Kidney glomerular epithelial cell (primary cell): Measurements from ENCODE around the gene MEGF10.
"Not testable (repeated sequence)": the region's sequence is repeated elsewhere in the genome, so short reads cannot be mapped to it uniquely, and the experiment has no call there.

Source experiments
- DNase-seq: peaks from one replicate; lab custom pipeline; 2025; lab: John Stamatoyannopoulos, UW

The MEGF10 gene

DNA sequence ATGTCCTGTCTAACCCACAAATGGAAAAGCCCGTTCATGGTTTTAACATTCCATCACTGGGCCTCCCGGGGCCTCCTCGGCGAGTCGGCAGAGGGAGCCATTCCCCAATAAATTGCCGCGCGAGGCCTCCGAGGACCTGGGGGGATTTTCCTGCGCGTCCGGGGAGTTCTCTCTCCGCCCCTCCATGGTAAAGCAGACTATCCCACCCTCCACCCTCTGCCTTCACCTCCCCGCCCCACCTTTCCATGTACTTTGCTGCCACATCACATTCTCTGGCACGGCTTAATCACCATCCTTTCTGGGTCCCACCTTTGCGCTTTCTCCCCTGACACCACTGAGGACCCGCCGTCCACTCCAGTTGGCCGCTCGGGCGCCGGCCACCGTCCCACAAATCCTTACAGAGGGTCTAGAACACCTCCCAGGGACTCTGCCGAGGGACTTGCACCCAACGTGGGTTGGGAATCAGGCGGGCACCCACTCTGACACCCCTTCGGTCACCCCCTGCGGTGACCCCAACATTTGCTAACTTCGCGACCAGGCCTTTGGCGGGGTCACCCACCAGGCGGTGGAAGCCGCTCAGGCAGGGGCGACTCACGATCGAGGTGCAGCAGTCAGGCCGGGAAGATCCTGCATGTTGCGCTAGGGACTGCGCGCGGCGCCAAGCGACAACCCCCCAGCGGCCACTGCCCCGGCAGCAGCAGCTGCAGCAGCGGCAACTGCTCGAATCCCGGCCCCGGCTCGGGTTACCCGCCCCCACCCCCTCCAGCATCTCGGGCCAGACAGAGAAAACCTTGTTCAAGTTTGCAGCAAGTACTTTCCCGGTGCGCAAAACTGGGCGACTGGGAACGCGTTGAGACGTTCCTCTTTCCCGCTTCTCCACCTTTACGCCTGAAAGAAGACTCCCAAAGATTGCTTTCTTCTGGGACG is at the start of gene MEGF10:
TSS of gene MEGF10 (plus strand) at position 778 of the 927 bp plus-strand sequence. CDS start 40,513 bp downstream, outside the sequence.
- no peak for DNase-seq

DNA sequence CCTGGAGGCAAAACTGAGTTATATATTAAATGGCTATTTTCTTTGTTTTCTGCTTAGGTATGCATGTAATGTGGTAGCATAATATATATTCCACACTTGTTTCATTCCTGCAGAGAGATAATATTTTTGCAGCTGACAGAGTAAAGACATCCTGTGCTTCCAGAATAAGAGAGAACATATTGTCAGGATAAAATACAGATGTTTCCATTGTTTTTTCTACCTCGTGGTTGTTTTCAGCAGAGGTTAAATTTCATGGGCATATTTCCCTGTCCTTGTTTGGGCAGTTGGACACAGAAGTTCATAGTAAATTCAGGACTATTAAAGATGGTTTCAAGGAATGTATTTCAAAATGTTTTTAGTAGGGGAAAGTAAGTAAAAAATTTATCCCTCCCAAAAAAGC is 47.6 kb upstream of the MEGF10 start:
- no peak for DNase-seq

DNA sequence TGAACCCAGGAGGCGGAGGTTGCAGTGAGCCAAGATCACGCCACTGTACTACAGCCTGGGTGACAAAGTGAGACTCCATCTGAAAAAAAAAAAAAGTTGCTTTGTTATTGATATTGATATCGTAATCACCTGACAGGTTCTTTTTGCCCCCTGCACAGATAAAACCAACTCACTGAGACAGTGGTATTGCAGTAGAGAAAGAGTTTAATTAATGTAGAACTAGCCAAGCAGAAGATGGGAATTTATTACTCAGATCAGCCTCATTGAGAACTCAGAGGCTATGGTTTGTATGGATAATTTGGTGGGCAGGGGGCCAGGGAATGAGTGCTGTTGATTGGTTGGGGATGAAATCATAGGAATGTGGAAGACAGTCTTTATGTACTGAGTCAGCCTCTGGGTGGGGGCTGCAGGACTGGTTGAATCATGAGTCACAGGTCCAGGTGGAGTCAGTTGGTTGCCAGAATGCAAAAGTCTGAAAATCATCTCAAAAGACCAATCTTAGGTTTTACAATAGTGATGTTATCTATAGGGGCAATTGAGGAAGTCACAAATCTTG is 35.8 kb upstream of the MEGF10 start:
- DNase-seq = no peak

DNA sequence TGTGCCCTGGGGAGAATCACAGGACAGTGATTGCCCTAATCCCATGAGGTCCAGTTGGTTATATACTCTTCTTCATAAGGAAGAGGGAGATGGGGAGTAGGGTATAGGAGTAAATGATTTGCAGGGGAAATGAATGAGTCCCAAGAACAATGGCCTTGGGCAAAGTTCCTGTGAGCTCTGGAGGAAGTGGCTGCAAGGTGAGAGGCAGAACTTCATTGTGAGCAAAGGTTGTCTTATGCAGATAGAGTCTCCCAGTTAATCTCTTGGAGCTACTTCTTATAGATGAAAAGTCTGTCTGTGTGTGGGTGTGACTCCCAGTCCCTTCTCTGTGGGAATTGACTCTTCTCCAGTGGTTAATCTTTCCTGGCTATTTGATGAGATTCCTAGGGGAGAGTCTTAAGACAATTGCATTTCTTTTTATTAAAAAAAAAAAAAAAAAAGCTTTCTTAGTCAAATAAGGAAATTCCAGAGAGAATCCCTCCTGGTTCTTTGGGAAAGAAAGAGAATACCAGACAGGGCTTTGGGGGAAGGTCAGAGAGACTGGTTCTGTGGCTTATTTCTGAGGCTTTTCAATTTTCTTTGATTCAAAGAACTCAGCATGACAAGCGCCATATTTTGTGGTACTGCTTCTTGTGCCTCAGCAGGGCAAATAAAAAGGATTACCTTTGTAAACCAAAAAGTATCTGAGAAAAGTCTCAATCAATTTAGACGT is 33.6 kb upstream of the MEGF10 start:
- DNase-seq = no peak

DNA sequence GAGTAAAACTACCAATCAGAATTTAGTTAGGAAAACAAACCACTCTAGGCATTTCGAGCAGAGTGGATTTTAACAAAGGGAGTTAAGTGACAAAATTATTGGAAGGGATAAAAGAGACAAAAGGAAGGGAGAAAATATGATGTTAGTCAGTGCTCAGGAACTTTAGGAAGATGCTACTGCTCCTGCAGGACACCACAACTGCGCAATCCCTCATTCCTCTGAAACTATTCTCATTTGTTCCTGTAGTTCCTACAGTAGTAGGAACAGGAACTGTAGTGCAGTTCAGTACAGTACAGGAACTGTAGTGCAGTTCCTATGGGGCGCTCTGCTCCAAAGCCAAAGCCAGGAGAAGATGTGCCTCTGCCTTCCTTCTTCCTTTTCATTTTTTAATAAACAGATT is 29.9 kb upstream of the MEGF10 start:
- DNase-seq = no peak

DNA sequence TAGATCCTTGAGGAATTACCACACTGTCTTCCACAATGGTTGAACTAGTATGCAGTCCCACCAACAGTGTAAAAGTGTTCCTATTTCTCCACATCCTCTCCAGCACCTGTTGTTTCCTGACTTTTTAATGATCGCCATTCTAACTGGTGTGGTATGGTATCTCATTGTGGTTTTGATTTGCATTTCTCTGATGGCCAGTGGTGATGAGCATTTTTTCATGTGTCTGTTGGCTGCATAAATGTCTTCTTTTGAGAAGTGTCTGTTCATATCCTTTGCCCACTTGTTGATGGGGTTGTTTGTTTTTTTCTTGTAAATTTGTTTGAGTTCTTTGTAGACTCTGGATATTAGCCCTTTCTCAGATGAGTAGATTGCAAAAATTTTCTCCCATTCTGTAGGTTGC is 25.1 kb upstream of the MEGF10 start:
- DNase-seq = not testable (repeated sequence)

DNA sequence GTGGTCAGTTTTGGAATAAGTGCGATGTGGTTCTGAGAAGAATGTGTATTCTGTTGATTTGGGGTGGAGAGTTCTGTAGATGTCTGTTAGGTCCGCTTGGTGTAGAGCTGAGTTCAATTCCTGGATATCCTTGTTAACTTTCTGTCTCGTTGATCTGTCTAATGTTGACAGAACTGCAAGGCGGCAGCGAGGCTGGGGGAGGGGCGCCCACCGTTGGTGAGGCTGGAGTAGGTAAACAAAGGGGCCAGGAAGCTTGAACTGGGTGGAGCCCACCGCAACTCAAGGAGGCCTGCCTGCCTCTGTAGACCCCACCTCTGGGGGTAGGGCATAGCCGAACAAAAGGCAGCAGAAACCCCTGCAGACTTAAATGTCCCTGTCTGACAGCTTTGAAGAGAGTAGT is 22.3 kb upstream of the MEGF10 start:
- not testable (repeated sequence) for DNase-seq

DNA sequence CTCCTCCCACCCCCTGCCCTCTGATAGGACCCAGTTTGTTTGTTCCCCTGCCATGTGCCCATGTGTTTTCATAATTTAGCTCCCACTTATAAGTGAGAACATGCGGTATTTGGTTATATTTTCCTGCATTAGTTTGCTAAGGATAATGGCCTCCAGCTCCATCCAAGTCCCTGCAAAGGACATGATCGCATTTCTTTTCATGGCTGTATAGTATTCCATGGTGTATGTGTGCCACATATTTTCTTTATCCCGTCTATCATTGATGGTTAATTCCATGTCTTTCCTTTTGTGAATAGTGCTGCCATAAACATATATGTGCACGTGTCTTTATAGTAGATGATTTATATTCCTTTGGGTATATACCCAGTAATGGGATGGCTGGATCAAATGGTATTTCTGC is 19.9 kb upstream of the MEGF10 start:
- not testable (repeated sequence) for DNase-seq

DNA sequence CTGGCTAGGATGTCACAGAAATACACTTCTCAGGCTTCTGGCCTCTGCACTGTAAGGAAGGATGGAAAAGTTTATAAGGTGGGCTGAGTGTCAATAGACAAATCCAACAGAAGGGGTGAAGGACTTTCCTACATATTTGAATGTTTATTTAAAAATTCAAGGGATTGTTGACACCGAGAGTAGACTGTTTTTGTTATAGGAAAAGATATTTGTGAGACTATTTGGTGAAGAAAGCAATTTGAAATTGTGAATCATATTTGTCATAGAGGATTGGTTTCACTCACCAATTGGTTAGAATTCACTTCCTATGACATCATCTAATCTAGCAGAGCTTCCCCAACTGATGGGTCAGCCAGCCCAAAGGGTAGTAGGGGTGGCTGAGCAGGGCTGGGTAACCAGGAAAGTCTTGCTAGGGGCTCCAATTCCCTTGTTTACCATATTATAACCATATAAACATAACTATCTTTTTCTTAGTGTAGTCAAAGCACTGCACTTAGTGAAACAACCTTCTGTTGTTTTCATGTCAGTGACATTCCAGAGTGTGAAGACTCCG is 14.9 kb upstream of the MEGF10 start:
- DNase-seq = no peak

DNA sequence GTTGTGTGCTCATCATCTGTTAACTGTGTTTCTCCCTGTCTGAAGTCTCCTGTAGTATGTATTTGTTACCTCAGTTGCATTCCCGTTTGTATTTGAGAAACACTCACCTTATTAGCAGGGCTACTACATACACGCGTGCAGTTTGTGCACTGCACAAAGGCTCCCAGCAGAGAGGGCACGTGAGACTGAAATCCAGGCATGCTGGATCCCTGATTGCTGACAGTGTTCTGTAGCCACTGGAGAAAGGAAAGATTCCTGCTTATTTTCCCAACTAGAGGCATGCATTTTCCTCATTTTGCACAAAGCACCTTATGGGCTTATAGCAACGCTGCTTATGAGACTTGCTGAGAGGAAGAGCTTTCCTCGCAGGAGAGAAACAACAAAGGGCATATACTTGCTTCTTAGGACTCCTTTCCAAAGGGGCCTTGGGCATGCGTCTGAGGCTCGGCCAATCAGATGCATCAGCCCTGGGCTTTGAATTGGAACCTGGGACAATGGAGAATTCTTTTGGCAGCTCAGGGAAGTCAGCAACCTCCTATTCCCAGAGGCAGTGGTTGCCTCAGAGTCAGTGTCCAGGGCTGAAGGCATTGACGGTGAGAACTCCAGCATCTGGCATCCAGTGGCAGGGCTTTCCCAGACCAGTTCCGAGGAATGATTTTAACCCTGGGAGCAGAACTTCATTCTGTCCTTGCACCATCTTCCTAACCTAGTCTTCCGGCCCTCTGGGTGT is 9.9 kb upstream of the MEGF10 start:
- no peak for DNase-seq

DNA sequence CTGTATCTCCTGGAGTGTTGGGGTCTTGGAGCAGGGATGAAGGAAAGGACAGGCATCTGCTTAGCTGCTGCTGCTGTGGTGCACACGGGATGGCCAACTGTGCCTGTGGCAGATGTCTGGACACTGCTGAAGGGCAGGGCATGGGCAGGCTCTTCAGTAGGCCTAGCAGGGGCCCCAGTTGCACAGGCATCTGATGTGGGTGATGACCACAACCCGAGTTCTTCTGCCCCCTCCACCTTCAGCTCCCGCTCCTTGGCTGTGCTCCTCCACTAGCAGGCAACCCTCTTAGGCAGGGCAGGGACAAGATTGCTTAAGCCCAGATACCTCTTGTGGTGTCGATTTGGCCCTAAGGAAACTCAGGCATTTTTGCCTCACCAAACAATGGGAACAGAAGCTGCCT is 9.0 kb upstream of the MEGF10 start:
- DNase-seq = no peak

DNA sequence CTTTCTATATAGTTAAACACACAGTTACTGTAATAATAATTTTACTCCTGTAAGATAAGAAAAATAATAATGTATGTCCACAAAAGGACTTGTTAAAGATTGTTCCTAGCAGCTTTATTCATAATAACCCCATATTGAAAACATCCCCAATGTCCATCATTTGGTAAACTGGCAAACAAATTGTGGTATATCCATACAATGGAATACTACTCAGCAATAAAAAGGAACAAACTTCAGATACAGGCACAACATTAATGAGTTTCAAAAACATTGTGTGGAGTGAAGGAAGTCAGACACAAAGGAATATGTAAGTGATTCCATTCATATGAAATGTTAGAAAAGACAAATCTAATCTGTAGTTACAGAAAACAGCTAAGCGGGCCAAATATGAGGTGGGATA is 1.9 kb upstream of the MEGF10 start:
- DNase-seq = no peak

DNA sequence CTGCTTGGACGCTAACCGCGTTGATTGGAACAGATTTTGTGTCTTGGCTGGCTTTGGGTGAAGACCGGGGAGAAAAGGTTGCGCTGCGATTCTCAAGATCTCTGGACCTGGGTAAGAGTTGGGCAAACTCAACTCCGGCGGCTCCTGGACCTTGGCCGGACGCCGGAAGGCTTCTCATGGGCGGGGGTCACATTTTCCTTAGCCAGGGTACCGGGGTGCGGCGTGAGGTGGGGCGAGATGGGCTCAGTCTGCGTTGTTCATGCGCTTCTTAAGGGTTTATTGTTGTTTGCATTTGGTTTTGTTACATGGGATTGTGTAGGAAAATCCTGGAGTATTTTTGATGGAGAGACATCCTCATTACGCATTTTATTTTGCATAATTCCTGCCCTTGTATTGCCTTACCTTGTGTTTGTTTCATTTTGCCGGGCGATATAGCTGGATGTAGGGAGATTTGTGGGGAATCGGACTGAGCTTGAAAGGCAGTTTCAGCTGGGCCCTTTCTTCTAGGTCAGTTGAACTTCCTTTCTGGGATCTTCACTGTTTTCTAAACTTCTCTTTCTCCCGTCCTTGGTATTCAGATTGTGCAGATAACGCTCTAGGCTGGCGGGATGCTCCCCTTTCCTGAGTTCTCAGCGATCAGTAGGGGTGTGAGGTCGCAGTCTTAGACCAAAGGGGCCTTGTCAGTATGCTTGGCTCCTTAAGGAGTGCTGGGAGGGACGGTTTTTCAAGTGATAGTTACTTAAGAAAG is 524 bp downstream of the MEGF10 start:
- DNase-seq = no peak

DNA sequence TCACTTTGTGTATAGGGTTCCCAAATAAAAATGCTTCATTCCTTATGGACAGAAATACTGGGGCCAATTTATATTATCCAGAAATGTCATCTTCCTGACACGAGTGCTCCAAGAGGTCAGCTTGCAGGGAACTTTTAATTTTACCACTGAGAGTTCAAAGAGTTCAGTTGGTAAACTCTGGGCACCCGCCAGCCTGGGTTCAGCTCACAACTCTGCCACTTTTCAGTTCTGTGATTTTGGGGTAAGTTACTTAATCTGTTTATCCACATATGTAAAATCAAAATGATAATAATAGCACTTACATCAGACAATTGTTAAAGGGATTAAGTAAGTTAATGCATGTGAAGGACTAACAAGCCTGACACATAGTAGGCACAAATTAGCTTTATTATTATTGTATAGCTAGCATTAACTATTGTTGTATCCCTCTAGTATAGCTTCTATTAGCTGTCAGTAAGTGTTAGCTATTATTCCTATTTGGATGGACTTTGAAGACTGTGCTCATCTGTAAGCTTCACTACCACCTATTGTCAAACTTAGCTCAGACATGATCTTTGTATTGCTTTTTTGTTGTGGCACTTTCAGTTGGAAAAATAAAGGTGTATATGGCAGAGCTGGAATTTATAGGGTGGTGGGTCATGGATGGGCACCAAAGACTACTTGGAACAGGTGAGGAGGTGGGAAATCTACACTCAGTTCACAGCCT is 1.6 kb downstream of the MEGF10 start:
- no peak for DNase-seq

DNA sequence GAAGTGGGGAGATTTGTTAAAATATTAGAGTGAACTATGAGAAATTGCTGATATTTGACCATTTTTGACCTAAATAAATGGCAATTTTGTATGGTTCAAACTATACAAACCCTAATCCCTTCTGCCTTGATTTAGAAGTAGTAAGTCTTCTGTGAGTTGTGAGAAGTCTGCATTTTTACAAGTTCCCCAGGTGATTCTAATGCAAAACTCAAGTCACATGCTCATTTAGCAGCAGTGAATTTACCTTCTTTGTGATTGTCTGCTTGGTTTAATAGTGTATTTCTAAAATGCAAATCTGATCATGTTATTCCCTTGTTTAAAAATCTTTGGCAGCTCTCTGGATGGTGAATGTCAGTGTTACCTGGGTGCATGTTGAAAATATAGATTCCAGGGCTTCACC is 2.8 kb downstream of the MEGF10 start:
- DNase-seq = no peak

DNA sequence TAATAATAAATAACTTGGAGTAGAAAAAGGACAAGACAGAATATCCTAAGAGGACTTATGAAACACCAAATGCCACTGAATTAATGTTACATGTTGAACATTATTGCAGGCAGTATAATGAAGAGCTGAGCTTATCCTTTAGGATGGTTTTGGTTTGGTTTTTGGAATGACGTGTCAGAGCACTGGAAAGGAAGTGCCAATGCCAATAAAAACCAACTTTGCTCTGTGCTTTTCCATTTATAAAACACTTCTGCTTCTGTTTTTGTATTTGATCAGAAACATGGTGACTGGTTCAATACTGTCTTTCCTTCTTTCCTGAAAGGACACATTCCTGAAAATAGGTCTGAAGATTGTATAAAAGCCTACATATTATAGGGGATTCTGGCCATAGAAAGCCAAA is 4.2 kb downstream of the MEGF10 start:
- no peak for DNase-seq

DNA sequence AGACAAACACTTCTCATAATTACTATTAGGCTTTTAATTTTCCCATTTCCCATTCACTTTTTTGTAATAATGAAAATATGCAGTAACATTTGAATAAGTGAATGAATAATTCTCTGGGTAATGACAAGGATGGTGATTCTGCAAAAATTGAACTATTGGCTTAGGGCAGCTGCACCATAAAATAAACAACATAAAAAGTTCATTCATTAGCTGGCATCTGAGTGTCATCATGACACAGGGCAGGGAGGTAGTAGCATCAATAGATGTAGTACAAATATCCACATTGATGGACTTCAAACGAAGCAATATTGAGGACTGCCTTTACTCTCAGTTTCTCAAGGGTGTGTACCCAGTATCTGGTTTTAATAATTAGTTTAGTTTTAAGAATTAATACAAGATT is 4.9 kb downstream of the MEGF10 start:
- no peak for DNase-seq

DNA sequence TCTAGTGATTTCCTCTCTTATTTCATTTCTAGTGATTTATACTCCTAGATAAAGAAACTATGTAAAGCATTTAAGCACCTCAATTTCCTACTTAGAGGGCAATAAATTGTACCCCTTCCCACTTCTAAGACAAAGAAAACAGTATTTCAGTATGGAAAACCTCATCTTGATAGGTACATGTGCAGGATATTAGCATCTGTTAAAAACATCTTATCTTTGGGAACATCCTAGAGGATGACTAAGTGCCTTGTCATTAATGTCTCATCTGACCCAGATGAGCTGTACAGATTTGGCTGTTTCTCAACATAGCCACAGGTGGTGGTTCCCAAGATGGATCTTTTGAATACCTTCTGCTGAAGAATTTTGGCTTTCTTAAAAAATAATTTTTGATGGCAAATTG is 5.7 kb downstream of the MEGF10 start:
- DNase-seq = no peak

DNA sequence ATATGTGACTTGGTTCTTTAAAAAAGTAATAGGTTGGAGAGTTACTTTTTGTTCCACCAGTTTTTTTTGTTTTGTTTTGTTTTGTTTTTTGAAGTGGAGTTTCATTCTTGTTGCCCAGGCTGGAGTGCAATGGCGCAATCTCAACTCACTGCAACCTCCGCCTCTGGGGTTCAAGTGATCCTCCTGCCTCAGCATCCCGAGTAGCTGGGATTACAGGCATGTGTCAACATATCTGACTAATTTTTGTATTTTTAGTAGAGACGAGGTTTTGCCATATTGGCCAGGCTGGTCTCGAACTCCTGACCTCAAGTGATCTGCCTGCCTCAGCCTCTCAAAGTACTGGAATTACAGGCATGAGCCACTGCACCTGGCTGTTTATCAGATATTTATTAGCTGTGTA is 6.3 kb downstream of the MEGF10 start:
- DNase-seq = not testable (repeated sequence)

DNA sequence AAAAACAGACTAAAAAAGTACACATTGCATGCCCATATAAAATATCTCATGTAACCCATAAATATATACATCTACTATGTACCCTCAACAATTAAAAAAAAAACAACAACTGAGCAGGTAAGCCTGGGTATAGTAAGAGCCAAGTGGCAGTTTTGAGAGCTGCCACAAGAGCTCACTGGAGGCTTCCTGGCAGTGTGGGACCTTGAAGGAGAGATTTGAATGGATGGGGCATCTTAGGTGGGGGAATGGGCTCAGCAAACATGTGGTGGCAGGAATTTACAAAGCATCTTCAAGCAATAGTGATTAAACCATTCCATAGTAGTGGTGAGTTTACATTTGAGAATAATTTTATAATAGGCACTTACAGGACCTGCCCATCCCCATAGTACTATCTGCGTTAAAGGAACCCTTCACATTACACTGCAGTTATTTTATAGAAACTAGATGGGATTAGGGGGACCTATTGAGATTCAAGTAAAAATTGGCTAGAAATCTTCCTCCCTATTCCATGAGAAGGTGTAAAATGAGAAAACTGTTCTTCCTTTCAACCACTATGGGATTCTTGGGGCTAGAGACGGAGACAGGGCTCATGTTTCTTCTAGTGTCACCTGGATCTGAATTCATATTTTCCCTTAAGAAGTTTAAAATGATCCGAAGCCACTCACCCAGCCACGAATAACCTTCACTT is 6.9 kb downstream of the MEGF10 start:
- DNase-seq = no peak
